Camera-type eye (tissue), 1 donor: ENCODE measurements around the gene SAE1. TPM values are rescaled to one million over a fixed set of nuclear protein-coding genes. Genes with fewer than 3 reads are reported as not detected.

Experiments used
- total RNA-seq: library from RNA; depleted of rRNA; stranded (reverse); fragments of >200 nt; gene quantifications from one replicate; pipeline ENCODE4 v1.2.3, GENCODE V29; 2014

SAE1 gene
- 85.8 TPM for total RNA-seq

DNA sequence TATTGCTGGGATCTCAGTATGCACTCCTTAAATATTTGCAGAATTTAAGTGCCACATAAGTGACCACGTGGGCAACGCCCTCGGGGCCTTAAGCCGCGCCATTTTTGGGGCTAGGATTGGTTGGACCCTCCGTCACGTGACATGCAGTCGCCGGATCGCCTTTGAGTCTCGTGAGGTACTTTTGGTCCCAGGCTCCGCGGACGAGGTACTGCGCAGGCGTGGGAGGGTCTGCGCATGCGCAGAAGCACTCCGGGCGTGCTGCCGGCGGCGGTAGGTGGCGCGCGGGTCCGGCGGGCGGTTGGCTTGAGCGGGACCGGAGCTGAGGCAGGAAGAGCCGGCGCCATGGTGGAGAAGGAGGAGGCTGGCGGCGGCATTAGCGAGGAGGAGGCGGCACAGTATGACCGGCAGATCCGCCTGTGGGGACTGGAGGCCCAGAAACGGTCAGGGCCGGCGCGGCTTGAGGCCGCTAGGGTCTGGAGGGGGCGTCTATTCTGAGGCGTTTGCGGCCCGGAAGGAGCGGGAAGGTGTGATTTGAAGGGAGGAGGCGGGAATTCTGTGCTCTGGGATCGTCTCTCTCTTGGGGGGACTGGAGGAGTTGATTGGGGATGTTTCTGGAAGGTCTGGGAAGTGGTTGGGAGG, at the start of gene SAE1:
SAE1 (plus strand) TSS at position 247 of the 639 bp plus-strand sequence; CDS start at position 343, 96 bp downstream.

DNA sequence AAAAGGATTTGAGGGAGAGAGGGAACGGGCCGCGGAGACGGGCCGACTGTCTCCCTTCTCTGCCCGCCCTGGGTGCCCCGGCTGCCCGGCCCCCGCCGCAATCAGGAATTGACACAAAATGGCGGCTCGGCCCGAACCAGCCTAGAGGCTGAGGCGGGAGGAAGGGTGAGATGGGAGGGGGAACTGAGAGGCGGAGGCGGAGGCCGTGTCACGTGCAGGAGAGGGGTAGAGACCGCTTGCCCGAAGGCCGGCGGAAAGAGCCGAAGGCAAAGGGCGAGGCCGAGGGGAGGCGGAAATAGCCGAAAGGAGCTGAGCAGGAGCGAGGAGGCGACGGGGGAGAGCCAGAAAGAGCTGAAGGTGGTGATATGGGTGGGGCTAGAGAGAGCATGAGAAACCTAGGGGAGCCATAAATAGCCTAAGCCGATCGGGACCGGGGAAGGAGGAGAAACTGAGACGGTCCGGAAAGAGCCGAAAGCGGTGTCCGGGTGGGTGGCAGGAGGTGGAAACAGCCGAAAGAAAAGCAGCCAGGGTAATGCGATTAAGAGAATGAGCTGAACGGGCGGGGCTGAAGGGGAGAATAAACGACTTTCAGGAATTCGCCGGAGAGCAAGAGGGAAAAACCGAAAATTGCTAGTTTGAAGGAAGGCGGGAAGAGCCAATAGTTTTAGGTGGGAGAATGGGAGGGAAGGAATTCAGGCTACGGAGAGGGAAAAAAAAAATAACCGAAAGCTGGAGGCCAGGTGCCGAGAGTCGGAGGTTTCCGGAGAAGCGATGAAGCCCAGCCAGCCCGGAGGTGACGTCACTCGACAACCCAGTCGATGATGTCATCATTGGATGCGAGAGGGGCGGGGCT, 17.4 kb upstream of the SAE1 start, which contains the start of gene ZC3H4:
ZC3H4 (minus strand) TSS at position 780 of the 853 bp plus-strand sequence. CDS start 1,192 bp downstream, outside the sequence.

DNA sequence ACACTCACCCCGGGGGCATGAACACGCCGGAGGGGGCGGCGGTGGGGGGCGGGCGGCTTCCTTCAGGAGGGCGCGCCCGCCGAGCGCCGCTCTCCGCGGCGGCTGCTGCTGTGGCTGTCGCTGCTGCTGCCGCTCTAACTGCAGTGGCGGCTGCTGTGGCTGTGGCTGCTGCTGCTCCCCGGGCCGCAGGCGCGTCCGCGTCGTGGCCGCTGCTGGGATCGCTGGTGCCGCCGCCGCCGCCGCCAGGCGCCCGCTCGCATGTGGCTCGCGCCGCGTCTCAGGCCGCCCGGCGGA, 100.2 kb downstream of the SAE1 start, which contains the start of gene BBC3:
BBC3 (minus strand) TSS at position 279 of the 294 bp plus-strand sequence. CDS start 2,768 bp downstream, outside the sequence.

DNA sequence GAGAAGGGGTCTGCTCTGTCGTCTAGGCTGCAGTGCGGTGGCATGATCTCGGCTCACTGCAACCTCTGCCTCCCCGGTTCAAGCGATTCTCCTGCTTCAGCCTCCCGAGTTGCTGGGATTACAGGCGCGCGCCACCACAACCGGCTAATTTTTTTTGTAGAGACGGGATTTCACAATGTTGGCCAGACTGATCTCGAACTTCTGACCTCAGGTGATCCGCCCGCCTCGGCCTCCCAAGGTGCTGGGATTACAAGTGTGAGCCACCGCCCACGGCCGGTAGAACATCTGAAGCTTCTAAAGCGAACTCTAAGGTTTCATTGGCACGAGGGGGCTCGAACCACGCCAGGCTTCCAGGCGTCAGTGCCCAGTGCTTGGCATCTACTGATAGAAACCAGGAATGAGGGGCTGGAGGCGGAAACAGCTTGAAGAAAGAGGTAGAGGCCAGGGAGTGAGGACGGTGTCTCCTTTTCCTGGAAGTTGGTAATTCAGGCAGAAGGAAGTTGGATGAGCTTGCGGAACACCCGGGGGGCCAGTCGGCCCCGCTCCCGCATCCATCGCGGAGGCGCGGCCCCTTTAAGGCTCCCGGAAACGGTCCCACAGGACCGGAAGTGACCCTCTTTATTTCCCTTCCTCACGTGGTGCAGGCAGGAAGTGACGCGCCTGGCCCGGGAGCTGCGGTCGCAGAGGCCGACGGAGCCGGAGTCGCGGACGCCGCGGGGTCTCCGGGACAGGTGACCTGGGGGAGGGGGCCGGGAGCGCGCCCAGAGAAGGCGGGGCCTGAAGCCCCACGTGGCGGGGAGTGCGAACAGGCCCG, 125.5 kb downstream of the SAE1 start, which contains the start of gene CCDC9:
CCDC9 (plus strand) TSS at position 647 of the 814 bp plus-strand sequence. CDS start 1,876 bp downstream, outside the sequence.

Other genes with a start within 250 kb of the SAE1 start
- gene NPAS1, start 111.0 kb upstream of the SAE1 start, total RNA-seq = 0.99 TPM
- 13.4 TPM for gene TMEM160, start 82.2 kb upstream of the SAE1 start, total RNA-seq
- 28.3 TPM for gene ZC3H4, start 17.1 kb upstream of the SAE1 start, total RNA-seq
- gene BBC3, start 100.4 kb downstream of the SAE1 start, total RNA-seq = 8.1 TPM
- 20.5 TPM for gene CCDC9, start 125.7 kb downstream of the SAE1 start, total RNA-seq
- 4.4 TPM for gene INAFM1, start 144.1 kb downstream of the SAE1 start, total RNA-seq
- gene C5AR1, start 179.0 kb downstream of the SAE1 start, total RNA-seq = 2.0 TPM
- gene C5AR2, start 201.3 kb downstream of the SAE1 start, total RNA-seq = 1.0 TPM
- 21.4 TPM for gene DHX34, start 218.5 kb downstream of the SAE1 start, total RNA-seq